Placental epithelial cell (primary cell): ENCODE results near the gene LYPD8. TPM values are rescaled to one million over a fixed set of nuclear protein-coding genes. Genes with fewer than 3 reads are reported as not detected.

Source experiments
- small RNA-seq: library from RNA; depleted of rRNA; stranded (forward); fragments of <200 nt; gene quantifications from one replicate; pipeline ENCODE3, GENCODE V24; 2012
- total RNA-seq: library from RNA; depleted of rRNA; stranded (reverse); fragments of >200 nt; gene quantifications from 2 replicates; pipeline ENCODE4 v1.2.3, GENCODE V29; 2012

Gene LYPD8, protein sequence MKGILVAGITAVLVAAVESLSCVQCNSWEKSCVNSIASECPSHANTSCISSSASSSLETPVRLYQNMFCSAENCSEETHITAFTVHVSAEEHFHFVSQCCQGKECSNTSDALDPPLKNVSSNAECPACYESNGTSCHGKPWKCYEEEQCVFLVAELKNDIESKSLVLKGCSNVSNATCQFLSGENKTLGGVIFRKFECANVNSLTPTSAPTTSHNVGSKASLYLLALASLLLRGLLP
- 0.22 TPM in 1 of 2 replicates, not detected in the other for total RNA-seq

DNA sequence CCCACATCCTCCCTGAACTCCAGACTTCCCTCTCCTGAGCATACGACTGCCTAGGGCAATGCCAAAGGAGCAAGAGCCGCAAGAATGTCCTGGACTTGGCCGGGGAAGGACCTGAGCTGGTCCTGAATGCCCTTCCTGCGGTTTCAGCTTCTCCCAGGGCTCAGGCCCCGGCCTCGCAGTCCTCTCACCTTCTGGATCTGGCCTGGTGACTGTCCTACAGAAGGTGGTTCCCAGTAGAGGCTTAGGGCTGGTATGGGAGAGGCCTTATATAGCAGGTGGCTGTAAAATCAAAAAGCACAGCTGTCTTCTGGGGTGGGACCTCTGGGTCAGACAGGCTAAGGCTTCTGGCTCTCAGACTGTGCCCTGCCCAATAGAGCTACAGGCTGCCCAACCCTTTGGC lies at the start of gene LYPD8:
LYPD8 (minus strand) TSS at position 243 of the 400 bp plus-strand sequence. CDS start 4,678 bp downstream, outside the sequence.

DNA sequence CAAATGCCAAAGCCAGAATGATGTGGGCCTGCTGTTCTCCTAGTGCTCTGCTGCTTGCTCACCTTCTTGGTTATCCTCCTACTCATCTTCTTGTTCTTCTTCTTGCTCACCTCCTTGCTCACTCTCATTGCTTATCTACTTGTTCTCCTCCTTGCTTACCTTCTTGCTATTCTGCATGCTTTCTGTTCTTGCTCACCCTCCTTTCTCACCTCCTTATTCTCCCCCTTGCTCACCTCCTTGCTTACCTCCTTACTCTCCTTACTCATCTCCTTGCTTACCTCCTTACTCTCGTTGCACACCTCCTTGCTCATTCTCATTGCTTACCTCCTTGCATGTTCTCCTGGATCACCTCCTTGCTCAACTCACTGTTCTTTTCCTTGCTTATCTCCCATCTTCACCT lies 52.8 kb downstream of the LYPD8 start, which contains the start of gene OR14I1:
OR14I1 (minus strand) TSS at position 53 of the 400 bp plus-strand sequence.

Small RNA genes within 50 kb of the gene (small RNA-seq; reads per million reads assigned to genes)
- not detected for gene AHCYP8

Other genes starting within 250 kb of the LYPD8 start
- 4.3 and 13.2 TPM in 2 replicates for gene OR2G6, start 247.7 kb downstream of the LYPD8 start, total RNA-seq
- 9.4 and 19.7 TPM in 2 replicates for gene OR2T29, start 193.0 kb downstream of the LYPD8 start, total RNA-seq
- 9.8 and 12.4 TPM in 2 replicates for gene OR2T34, start 181.0 kb downstream of the LYPD8 start, total RNA-seq
- gene OR2T10, start 158.1 kb downstream of the LYPD8 start, total RNA-seq, result 9.8 and 22.2 TPM in 2 replicates
- 7.0 and 8.2 TPM in 2 replicates for gene OR2T11, start 120.7 kb downstream of the LYPD8 start, total RNA-seq
- 2.4 and 4.9 TPM in 2 replicates for gene OR2T35, start 110.5 kb downstream of the LYPD8 start, total RNA-seq
- not detected in 2 replicates for gene OR2T27, start 100.2 kb downstream of the LYPD8 start, total RNA-seq
- 0.76 TPM in 1 of 2 replicates, not detected in the other for gene OR14I1, start 53.0 kb downstream of the LYPD8 start, total RNA-seq
- gene SH3BP5L, start 70.2 kb upstream of the LYPD8 start, total RNA-seq, result 34.5 and 63.4 TPM in 2 replicates
- gene ZNF672, start 82.5 kb upstream of the LYPD8 start, total RNA-seq, result 41.2 and 48.3 TPM in 2 replicates
- gene ZNF692, start 103.3 kb upstream of the LYPD8 start, total RNA-seq, result 18.5 and 20.6 TPM in 2 replicates
- 8.0 and 8.2 TPM in 2 replicates for gene PGBD2, start 150.5 kb upstream of the LYPD8 start, total RNA-seq